Body of pancreas (tissue), 4 donors: ENCODE results near the gene METTL1.

ENCODE experiments used
- POLR2A ChIP-seq, 3 donors: fragments of 450-650 bp; IDR thresholded peaks; one replicate each; pipeline ENCODE4 v1.6.1; 2016; ENCODE audit warnings: antibody characterized with exemption in 3 of 3, mild to moderate bottlenecking in 2 of 3
- TF ChIP-seq, protein P1 (sequence below), 7 experiments: fragments of 450-650 bp in 4 of 7; fragments of 200-600 bp in 3 of 7; sonication (generic) in 3 of 7; IDR thresholded peaks; one replicate each; pipeline ENCODE4 v1.5.1; 2016 to 2019; ENCODE audit warnings: antibody characterized with exemption in 7 of 7

DNA sequence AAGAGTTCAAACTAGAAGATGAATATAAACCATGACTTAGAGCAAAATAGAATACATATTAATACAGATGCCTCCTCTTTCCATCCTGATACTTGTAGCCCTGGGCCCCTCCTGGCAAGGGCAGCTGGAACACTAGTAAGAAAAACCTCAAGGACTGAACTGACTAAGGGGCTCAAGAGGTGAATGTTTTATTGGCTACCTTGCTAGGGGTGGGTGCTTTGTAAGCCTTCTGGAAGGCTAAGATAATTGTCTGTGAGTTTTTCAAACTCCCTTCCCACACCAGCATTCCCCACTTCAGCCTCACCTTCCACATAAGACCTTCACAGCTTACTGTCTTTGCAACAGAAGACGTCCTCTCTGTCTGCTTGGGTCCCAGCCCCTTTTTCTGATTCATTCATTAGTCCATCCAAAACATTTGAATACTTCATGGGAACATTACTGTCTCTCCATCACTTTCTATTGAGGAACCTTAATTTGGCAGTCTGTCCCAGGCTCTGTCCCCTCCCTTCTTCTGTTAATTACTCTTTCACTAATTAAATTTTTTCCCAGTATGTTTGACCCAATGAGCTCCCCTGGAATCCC is 18.1 kb downstream of the METTL1 start:
- TF ChIP-seq, protein P1, sequence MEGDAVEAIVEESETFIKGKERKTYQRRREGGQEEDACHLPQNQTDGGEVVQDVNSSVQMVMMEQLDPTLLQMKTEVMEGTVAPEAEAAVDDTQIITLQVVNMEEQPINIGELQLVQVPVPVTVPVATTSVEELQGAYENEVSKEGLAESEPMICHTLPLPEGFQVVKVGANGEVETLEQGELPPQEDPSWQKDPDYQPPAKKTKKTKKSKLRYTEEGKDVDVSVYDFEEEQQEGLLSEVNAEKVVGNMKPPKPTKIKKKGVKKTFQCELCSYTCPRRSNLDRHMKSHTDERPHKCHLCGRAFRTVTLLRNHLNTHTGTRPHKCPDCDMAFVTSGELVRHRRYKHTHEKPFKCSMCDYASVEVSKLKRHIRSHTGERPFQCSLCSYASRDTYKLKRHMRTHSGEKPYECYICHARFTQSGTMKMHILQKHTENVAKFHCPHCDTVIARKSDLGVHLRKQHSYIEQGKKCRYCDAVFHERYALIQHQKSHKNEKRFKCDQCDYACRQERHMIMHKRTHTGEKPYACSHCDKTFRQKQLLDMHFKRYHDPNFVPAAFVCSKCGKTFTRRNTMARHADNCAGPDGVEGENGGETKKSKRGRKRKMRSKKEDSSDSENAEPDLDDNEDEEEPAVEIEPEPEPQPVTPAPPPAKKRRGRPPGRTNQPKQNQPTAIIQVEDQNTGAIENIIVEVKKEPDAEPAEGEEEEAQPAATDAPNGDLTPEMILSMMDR (IDR thresholded peaks at IDR 0.05), result no peak
- TF ChIP-seq POLR2A (IDR thresholded peaks at IDR 0.05), result no peak
